Caco-2 (cell line): ENCODE results near the gene BATF3. TPM values are rescaled to one million over a fixed set of nuclear protein-coding genes. Genes with fewer than 3 reads are reported as not detected.

Experiments
- BruUV-seq: library from RNA; stranded (reverse); fragments of 400-500 nt; replicated peaks from 2 replicates; lab custom pipeline; 2021; lab: Mats Ljungman, UMichigan
- CTCF ChIA-PET: fragments of 300-600 bp; sonication (Branson Sonifier 250); formaldehyde crosslinking; loops from one replicate; lab custom pipeline; 2022; ENCODE audit warnings: antibody characterized with exemption; lab: Charles Lee
- POLR2A ChIA-PET: fragments of 300-600 bp; sonication (Branson Sonifier 250); formaldehyde crosslinking; loops from one replicate; lab custom pipeline; 2022; ENCODE audit warnings: antibody characterized with exemption; lab: Charles Lee
- DNase-seq, 2 experiments: peaks; one replicate each; pipeline versions ENCODE4 v3.0.0 to v3.0.0-alpha.2; 2020 to 2022
- H3K27me3 ChIP-seq: replicated peaks from 2 replicates; pipeline ENCODE4 v1.6.0; 2011; ENCODE audit warnings: low read length; ENCODE audit not compliant: control insufficient read depth, insufficient read depth
- H3K36me3 ChIP-seq: 2 replicates; pipeline ENCODE4 v1.5.1; 2011; ENCODE audit warnings: low read length; ENCODE audit not compliant: control insufficient read depth, insufficient read depth
- H3K4me1 ChIP-seq: fragments of 250-450 bp; sonication (Bioruptor Pico); 2 replicates; pipeline ENCODE4 v1.5.1; 2020; ENCODE audit warnings: mild to moderate bottlenecking
- H3K4me3 ChIP-seq: 2 replicates; pipeline ENCODE4 v1.5.1; 2011; ENCODE audit warnings: low read depth, mild to moderate bottlenecking, control low read depth, low read length
- H3K9me3 ChIP-seq: fragments of 250-450 bp; sonication (Bioruptor Pico); 2 replicates; pipeline ENCODE4 v1.5.1; 2020; ENCODE audit warnings: mild to moderate bottlenecking, moderate library complexity
- H3K27ac Mint-ChIP-seq: one replicate; pipeline ENCODE4 v1.8.0; 2022; ENCODE audit warnings: mixed read lengths; ENCODE audit not compliant: unreplicated experiment
- H3K27me3 Mint-ChIP-seq: one replicate; pipeline ENCODE4 v1.8.0; 2022; ENCODE audit warnings: mixed read lengths; ENCODE audit not compliant: insufficient read depth, unreplicated experiment
- H3K36me3 Mint-ChIP-seq: one replicate; pipeline ENCODE4 v1.8.0; 2022; ENCODE audit warnings: mild to moderate bottlenecking, mixed read lengths; ENCODE audit not compliant: insufficient read depth, unreplicated experiment
- H3K4me1 Mint-ChIP-seq: one replicate; pipeline ENCODE4 v1.8.0; 2022; ENCODE audit warnings: low read depth, mixed read lengths; ENCODE audit not compliant: unreplicated experiment
- H3K4me3 Mint-ChIP-seq: one replicate; pipeline ENCODE4 v1.8.0; 2022; ENCODE audit warnings: mild to moderate bottlenecking, moderate library complexity, mixed read lengths; ENCODE audit not compliant: unreplicated experiment
- H3K9me3 Mint-ChIP-seq: one replicate; pipeline ENCODE4 v1.8.0; 2022; ENCODE audit warnings: mixed read lengths; ENCODE audit not compliant: unreplicated experiment
- CTCF ChIP-seq, 2 experiments: fragments of 200-600 bp in 1 of 2; IDR thresholded peaks; 1 replicate in 1 of 2; 2 replicates in 1 of 2; pipeline versions ENCODE4 v1.5.1 to v1.8.0; 2011 to 2022; ENCODE audit warnings: antibody characterized with exemption in 1 of 2, control low read depth in 1 of 2, inconsistent platforms in 1 of 2, low read depth in 1 of 2, low read length in 1 of 2, mild to moderate bottlenecking in 1 of 2, moderate library complexity in 1 of 2; ENCODE audit not compliant: insufficient read depth in 1 of 2, severe bottlenecking in 1 of 2, unreplicated experiment in 1 of 2
- intact Hi-C: fragments of 100-400 bp; cut with micrococcal nuclease; formaldehyde crosslinking; loops from one replicate; pipeline ENCODE4 v1.10.0; 2022; ENCODE audit not compliant: unreplicated experiment
- total RNA-seq: library from RNA; stranded (reverse); gene quantifications from 2 replicates; pipeline ENCODE4 v1.2.3, GENCODE V29; 2022

BATF3 gene
- total RNA-seq, 1 experiment from 2014 or later: 0.23 TPM

GRCh38 chr1:212733109-212733508 is 33.5 kb upstream of the BATF3 start:
- H3K9me3 Mint-ChIP-seq: no peaks in the 10 kb centered on the region
- CTCF ChIA-PET: no interaction called here
- BruUV-seq: no TSS peak
- peaks cover 5% of the 10 kb centered on the region for H3K36me3 Mint-ChIP-seq
- Histone ChIP-seq H3K36me3 (no peaks in the 10 kb centered on the region), H3K4me1 (peaks cover 9% of the 10 kb centered on the region), H3K4me3 (no peak overlapping the region), H3K27me3 (no peaks in the 10 kb centered on the region), H3K9me3 (no peaks in the 10 kb centered on the region)
- intact Hi-C loops: no loop called here
- DNase-seq: no peak
- H3K27me3 Mint-ChIP-seq: no peaks in the 10 kb centered on the region
- POLR2A ChIA-PET: no interaction called here
- peaks cover 13% of the 10 kb centered on the region for H3K4me1 Mint-ChIP-seq
- no peak overlapping the region for H3K27ac Mint-ChIP-seq
- H3K4me3 Mint-ChIP-seq: no peak overlapping the region
- TF ChIP-seq CTCF (IDR thresholded peaks at IDR 0.05; ENCODE audit: insufficient read depth in 1 of 2, low read depth in 1 of 2, low read length in 1 of 2, severe bottlenecking in 1 of 2, unreplicated experiment in 1 of 2): no peak

DNA sequence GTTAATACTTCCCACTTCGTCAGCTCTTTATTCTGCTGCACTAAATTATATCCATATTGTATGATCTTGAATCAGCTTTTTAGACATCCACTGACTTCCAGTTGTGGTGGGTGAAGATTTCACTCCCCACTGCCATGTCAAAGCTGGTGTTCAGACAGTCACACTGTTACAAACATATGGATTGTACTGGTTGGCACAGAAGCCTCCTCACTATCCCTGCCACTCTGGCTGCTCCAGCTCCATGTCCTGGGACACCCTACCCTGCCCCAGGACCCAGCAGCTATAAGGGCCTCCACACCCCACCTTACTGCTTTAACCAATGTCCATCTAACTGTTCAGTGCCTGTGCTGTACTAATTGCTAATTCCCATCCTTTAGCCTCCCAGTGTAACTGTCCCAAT is 32.0 kb upstream of the BATF3 start:
- POLR2A ChIA-PET: no interaction called here
- BruUV-seq: no TSS peak
- H3K27ac Mint-ChIP-seq: no peak overlapping the region

DNA sequence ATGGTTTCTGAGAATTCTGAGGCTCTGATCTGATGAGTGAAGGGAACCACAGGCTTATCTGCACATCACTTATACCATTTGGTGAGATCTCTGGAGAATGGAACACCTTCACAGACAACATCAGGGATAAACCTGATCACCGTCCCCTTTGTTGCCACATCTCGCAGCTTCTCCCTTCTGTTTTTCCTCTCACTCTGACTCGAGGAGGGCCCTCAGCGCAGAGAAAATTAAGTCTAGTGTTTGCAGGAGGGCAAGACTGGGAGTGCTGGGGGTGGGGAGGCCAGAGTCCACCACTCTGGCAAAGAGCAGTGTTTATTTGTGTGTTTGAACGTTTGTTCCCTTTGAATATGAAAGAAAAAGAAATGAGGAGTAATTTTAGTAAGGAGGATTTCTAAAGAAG is 29.0 kb upstream of the BATF3 start:
- CTCF ChIA-PET: no interaction called here
- no peaks in the 10 kb centered on the region for H3K9me3 ChIP-seq
- H3K4me1 Mint-ChIP-seq: peaks cover 20% of the 10 kb centered on the region
- no peak for TF ChIP-seq CTCF (IDR thresholded peaks at IDR 0.05; ENCODE audit: insufficient read depth in 1 of 2, low read depth in 1 of 2, low read length in 1 of 2, severe bottlenecking in 1 of 2, unreplicated experiment in 1 of 2)
- POLR2A ChIA-PET: no interaction called here
- H3K4me3 Mint-ChIP-seq: peak overlapping the region; percentile 6
- intact Hi-C loops: no loop called here
- BruUV-seq: no TSS peak
- H3K27me3 ChIP-seq: no peaks in the 10 kb centered on the region
- peaks cover 5% of the 10 kb centered on the region for H3K9me3 Mint-ChIP-seq
- no peak overlapping the region for H3K4me3 ChIP-seq
- peak overlapping the region; percentile 8 for H3K27ac Mint-ChIP-seq
- peaks cover 16% of the 10 kb centered on the region for H3K36me3 Mint-ChIP-seq
- no peak for DNase-seq
- H3K27me3 Mint-ChIP-seq: no peaks in the 10 kb centered on the region
- H3K4me1 ChIP-seq: peaks cover 9% of the 10 kb centered on the region
- H3K36me3 ChIP-seq: no peaks in the 10 kb centered on the region

More for the DNA sequence above, 32.0 kb upstream of the BATF3 start:
- Histone ChIP-seq H3K4me3 (no peak overlapping the region), H3K4me1 (peaks cover 9% of the 10 kb centered on the region), H3K9me3 (no peaks in the 10 kb centered on the region), H3K27me3 (no peaks in the 10 kb centered on the region), H3K36me3 (no peaks in the 10 kb centered on the region)
- intact Hi-C loops: no loop called here
- no peak for TF ChIP-seq CTCF (IDR thresholded peaks at IDR 0.05; ENCODE audit: insufficient read depth in 1 of 2, low read depth in 1 of 2, low read length in 1 of 2, severe bottlenecking in 1 of 2, unreplicated experiment in 1 of 2)
- Mint-ChIP-seq H3K36me3 (peaks cover 9% of the 10 kb centered on the region), H3K4me3 (no peak overlapping the region), H3K4me1 (peaks cover 13% of the 10 kb centered on the region), H3K9me3 (no peaks in the 10 kb centered on the region), H3K27me3 (no peaks in the 10 kb centered on the region)
- CTCF ChIA-PET: no interaction called here
- no peak for DNase-seq
